MCF 10A (cell line): ENCODE results near the gene OR56B4. TPM values are rescaled to one million over a fixed set of nuclear protein-coding genes. Genes with fewer than 3 reads are reported as not detected.
"Not testable (repeated sequence)": the region's sequence is repeated elsewhere in the genome, so short reads cannot be mapped to it uniquely, and the experiment has no call there.

Source experiments
- BruUV-seq: library from RNA; stranded (reverse); fragments of 400-500 nt; replicated peaks from 2 replicates; lab custom pipeline; 2021; lab: Mats Ljungman, UMichigan
- CTCF ChIA-PET: fragments of 300-600 bp; sonication (Branson Sonifier 250); formaldehyde crosslinking; extraction: SDS; loops from one replicate; lab custom pipeline; 2021; ENCODE audit warnings: antibody characterized with exemption, inconsistent platforms; lab: Yijun Ruan, JAX
- POLR2A ChIA-PET: fragments of 300-600, 350-650 bp; sonication (Branson Sonifier 250); formaldehyde crosslinking; extraction: SDS; loops from one replicate; lab custom pipeline; 2020; ENCODE audit warnings: antibody characterized with exemption, inconsistent platforms; lab: Yijun Ruan, JAX
- DNase-seq: peaks from one replicate; pipeline ENCODE4 v3.0.0-alpha.2; 2018; ENCODE audit not compliant: unreplicated experiment
- H3K27ac Mint-ChIP-seq: one replicate; pipeline ENCODE4 v1.8.0; 2022; ENCODE audit warnings: mild to moderate bottlenecking, low read depth, mixed read lengths; ENCODE audit not compliant: unreplicated experiment
- H3K27me3 Mint-ChIP-seq: one replicate; pipeline ENCODE4 v1.8.0; 2022; ENCODE audit warnings: mixed read lengths; ENCODE audit not compliant: insufficient read depth, unreplicated experiment
- H3K36me3 Mint-ChIP-seq: one replicate; pipeline ENCODE4 v1.8.0; 2022; ENCODE audit warnings: mild to moderate bottlenecking, moderate library complexity, mixed read lengths; ENCODE audit not compliant: insufficient read depth, unreplicated experiment
- H3K4me1 Mint-ChIP-seq: one replicate; pipeline ENCODE4 v1.8.0; 2022; ENCODE audit warnings: mixed read lengths; ENCODE audit not compliant: insufficient read depth, unreplicated experiment
- H3K4me3 Mint-ChIP-seq: one replicate; pipeline ENCODE4 v1.8.0; 2022; ENCODE audit warnings: mild to moderate bottlenecking, moderate library complexity, mixed read lengths; ENCODE audit not compliant: unreplicated experiment
- H3K9me3 Mint-ChIP-seq: one replicate; pipeline ENCODE4 v1.8.0; 2022; ENCODE audit warnings: mixed read lengths; ENCODE audit not compliant: unreplicated experiment
- CTCF ChIP-seq: fragments of 200-600 bp; IDR thresholded peaks from one replicate; pipeline ENCODE4 v1.8.0; 2022; ENCODE audit warnings: antibody characterized with exemption, mild to moderate bottlenecking; ENCODE audit not compliant: unreplicated experiment
- intact Hi-C: fragments of 100-400 bp; cut with micrococcal nuclease; formaldehyde crosslinking; loops from 2 replicates; pipeline ENCODE4 v1.14.1; 2022
- total RNA-seq: library from RNA; stranded (reverse); gene quantifications from 2 replicates; pipeline ENCODE4 v1.2.3, GENCODE V29; 2022

The OR56B4 gene
- total RNA-seq, 1 experiment from 2014 or later, result not detected

- ChIA-PET POLR2A (no interaction called here), CTCF (interaction anchor here (0.7 to 2.6 kb wide), 4 partner anchors 172 to 1965 kb away, joined by 3 to 9 read pairs (median 4); no protein-coding TSS in a partner anchor)
- no peak for TF ChIP-seq CTCF
- H3K4me3 Mint-ChIP-seq, result no peak overlapping the region
- H3K4me1 Mint-ChIP-seq, result no peaks in the 10 kb centered on the region
- H3K36me3 Mint-ChIP-seq, result no peaks in the 10 kb centered on the region
- H3K27ac Mint-ChIP-seq, result no peak overlapping the region
- no TSS peak for BruUV-seq
- peaks cover 7% of the 10 kb centered on the region for H3K9me3 Mint-ChIP-seq
- DNase-seq, result no peak
- intact Hi-C loops, result no loop called here
- peaks cover 34% of the 10 kb centered on the region for H3K27me3 Mint-ChIP-seq
These were observed 35.5 kb downstream of the OR56B4 start for GRCh38 chr11:6142936-6143335.

GRCh38 chr11:6143737-6144136, 36.3 kb downstream of the OR56B4 start:
- H3K4me3 Mint-ChIP-seq, H3K9me3 Mint-ChIP-seq, CTCF ChIA-PET, H3K4me1 Mint-ChIP-seq, intact Hi-C loops, BruUV-seq, DNase-seq, H3K36me3 Mint-ChIP-seq, POLR2A ChIA-PET, H3K27ac Mint-ChIP-seq: not testable (repeated sequence)
- peaks cover 26% of the 10 kb centered on the region for H3K27me3 Mint-ChIP-seq

GRCh38 chr11:6151117-6151516, 43.6 kb downstream of the OR56B4 start:
- ChIA-PET POLR2A (no interaction called here), CTCF (interaction anchor here (0.6 to 0.7 kb wide), 2 partner anchors 16 to 171 kb away, joined by 3 to 4 read pairs; no protein-coding TSS in a partner anchor)
- intact Hi-C loops, result no loop called here
- no peak overlapping the region for H3K27ac Mint-ChIP-seq
- H3K4me3 Mint-ChIP-seq, result no peak overlapping the region
- BruUV-seq, result no TSS peak
- no peaks in the 10 kb centered on the region for H3K4me1 Mint-ChIP-seq
- TF ChIP-seq CTCF, result no peak
- H3K9me3 Mint-ChIP-seq, result no peaks in the 10 kb centered on the region
- H3K36me3 Mint-ChIP-seq, result no peaks in the 10 kb centered on the region
- no peak for DNase-seq
- no peaks in the 10 kb centered on the region for H3K27me3 Mint-ChIP-seq

- BruUV-seq, result no TSS peak
- TF ChIP-seq CTCF, result no peak
- ChIA-PET CTCF (no interaction called here), POLR2A (no interaction called here)
- H3K36me3 Mint-ChIP-seq, result no peaks in the 10 kb centered on the region
- intact Hi-C loops, result no loop called here
- no peak for DNase-seq
- no peaks in the 10 kb centered on the region for H3K4me1 Mint-ChIP-seq
- no peaks in the 10 kb centered on the region for H3K9me3 Mint-ChIP-seq
- H3K27me3 Mint-ChIP-seq, result no peaks in the 10 kb centered on the region
- H3K4me3 Mint-ChIP-seq, result no peak overlapping the region
- H3K27ac Mint-ChIP-seq, result no peak overlapping the region
These were observed 44.6 kb downstream of the OR56B4 start for GRCh38 chr11:6152126-6152525.
